AG04450 (cell line): ENCODE measurements around the gene CA11. TPM values are rescaled to one million over a fixed set of nuclear protein-coding genes. Genes with fewer than 3 reads are reported as not detected.

Experiments used
- CTCF ChIA-PET: fragments of 300-600, 350-600 bp; formaldehyde crosslinking; extraction: SDS; loops from one replicate; lab custom pipeline; 2022; ENCODE audit warnings: antibody characterized with exemption, inconsistent platforms; lab: Charles Lee
- POLR2A ChIA-PET: fragments of 350-600 bp; formaldehyde crosslinking; extraction: SDS; loops from one replicate; lab custom pipeline; 2021; ENCODE audit warnings: antibody characterized with exemption, inconsistent platforms; lab: Yijun Ruan, JAX
- DNase-seq: peaks from one replicate; pipeline ENCODE4 v3.0.0-alpha.2; 2011; ENCODE audit warnings: low read depth, low spot score
- H3K27ac ChIP-seq: one replicate; pipeline ENCODE4 v1.5.1; 2012; ENCODE audit warnings: low read depth, low read length, control low read depth
- H3K27me3 ChIP-seq: one replicate; pipeline ENCODE4 v1.6.0; 2012; ENCODE audit warnings: low read length; ENCODE audit not compliant: control insufficient read depth, insufficient read depth
- H3K4me3 ChIP-seq: 2 replicates; pipeline ENCODE4 v1.5.1; 2011; ENCODE audit warnings: mild to moderate bottlenecking, low read depth, low read length, control low read depth
- H3K9me3 ChIP-seq: 2 replicates; pipeline ENCODE4 v1.5.1; 2012; ENCODE audit warnings: low read length; ENCODE audit not compliant: control insufficient read depth, insufficient read depth
- CTCF ChIP-seq: IDR thresholded peaks from 2 replicates; pipeline ENCODE4 v1.5.1; 2011; ENCODE audit warnings: low read depth, low read length, control low read depth, inconsistent platforms
- polyA plus RNA-seq: library from polyadenylated mRNA; depleted of rRNA; stranded (reverse); fragments of >200 nt; gene quantifications from 2 replicates; pipeline ENCODE4 v1.2.3, GENCODE V29; 2011

The CA11 gene
- polyA plus RNA-seq, 1 experiment, result 3.7 TPM

GRCh38 chr19:48627865-48628314 lies 18.1 kb downstream of the CA11 start:
- Histone ChIP-seq H3K9me3 (peaks cover 5% of the 10 kb centered on the region; the same call in 1 of the 2 replicates), H3K27me3 (no peaks in the 10 kb centered on the region), H3K4me3 (no peak overlapping the region), H3K27ac (no peak overlapping the region)
- TF ChIP-seq CTCF, result no peak
- CTCF ChIA-PET, result interaction anchor here (1.0 kb wide), 1 partner anchor 44 kb away, joined by 3 read pairs; no protein-coding TSS in a partner anchor
- no peak for DNase-seq
- POLR2A ChIA-PET, result interaction anchor here (1.1 kb wide), 1 partner anchor 9 kb away, joined by 5 read pairs; the partner anchor contains the start of genes RPL18 and SPHK2

- CTCF ChIA-PET, result interaction anchor here (0.6 to 1.0 kb wide), 2 partner anchors 44 to 201 kb away, joined by 3 to 4 read pairs; no protein-coding TSS in a partner anchor
- no peak overlapping the region for H3K4me3 ChIP-seq
- H3K27ac ChIP-seq, result no peak overlapping the region
- no peak for TF ChIP-seq CTCF
- DNase-seq, result no peak
- POLR2A ChIA-PET, result interaction anchor here (1.1 kb wide), 1 partner anchor 8 kb away, joined by 5 read pairs; the partner anchor contains the start of genes RPL18 and SPHK2
- peaks cover 5% of the 10 kb centered on the region; the same call in 1 of the 2 replicates for H3K9me3 ChIP-seq
- H3K27me3 ChIP-seq, result no peaks in the 10 kb centered on the region
These were observed 18.7 kb downstream of the CA11 start for GRCh38 chr19:48627201-48627864.

- H3K9me3 ChIP-seq, result peaks cover 5% of the 10 kb centered on the region; the same call in 1 of the 2 replicates
- H3K27me3 ChIP-seq, result no peaks in the 10 kb centered on the region
- ChIA-PET POLR2A (no interaction called here), CTCF (no interaction called here)
- TF ChIP-seq CTCF, result no peak
- no peak overlapping the region for H3K27ac ChIP-seq
- DNase-seq, result no peak
- H3K4me3 ChIP-seq, result no peak overlapping the region
These were observed 20.1 kb downstream of the CA11 start for GRCh38 chr19:48625891-48626327.

- H3K27me3 ChIP-seq, result no peaks in the 10 kb centered on the region
- TF ChIP-seq CTCF, result no peak
- CTCF ChIA-PET, result no interaction called here
- no peak for DNase-seq
- H3K9me3 ChIP-seq, result peaks cover 5% of the 10 kb centered on the region; the same call in 1 of the 2 replicates
- peak overlapping the region; percentile 68 for H3K4me3 ChIP-seq
- POLR2A ChIA-PET, result no interaction called here
- H3K27ac ChIP-seq, result no peak overlapping the region
These were observed 20.9 kb downstream of the CA11 start for GRCh38 chr19:48624791-48625723.
